ENCODE results near the gene PLAC9.

DNA sequence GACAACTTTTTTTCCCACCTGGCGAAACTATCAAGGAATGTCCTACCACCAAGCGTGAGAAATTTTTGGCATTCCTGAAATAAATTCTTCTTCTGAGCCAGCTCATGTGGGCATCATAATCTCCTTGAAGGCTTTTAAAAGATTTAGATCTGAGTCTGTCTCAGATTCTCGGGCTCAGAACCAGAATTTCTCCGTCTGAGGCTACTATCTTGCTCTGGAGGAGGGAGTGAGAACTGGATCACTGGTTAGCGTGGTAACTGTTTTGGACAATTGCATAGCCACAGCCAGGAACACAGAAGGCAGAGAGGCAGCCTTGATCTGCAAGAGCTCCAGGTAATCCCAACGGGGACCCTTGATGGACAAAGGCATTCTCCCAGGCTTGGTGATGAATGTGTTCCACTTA, 1.0 kb upstream of the PLAC9 start:
- TF ChIP-seq POLR2A (IDR thresholded peaks at IDR 0.05; ENCODE audit: low read depth, low read length) (no peak), TAF1 (IDR thresholded peaks at IDR 0.05; ENCODE audit: borderline replicate concordance, low read depth, low read length) (no peak), POLR2AphosphoS5 (IDR thresholded peaks at IDR 0.05; ENCODE audit: low read depth, low read length) (no peak)
